GM12801 (cell line): ENCODE data around the gene GSTO1.

ENCODE experiments used
- CTCF ChIP-seq: IDR thresholded peaks from one replicate; pipeline ENCODE4 v1.5.1; 2011; ENCODE audit warnings: control low read depth; ENCODE audit not compliant: insufficient read length; ENCODE audit errors: extremely low read depth

Gene GSTO1

GRCh38 chr10:104230490-104230889, 24.2 kb upstream of the GSTO1 start:
- TF ChIP-seq CTCF = no peak

DNA sequence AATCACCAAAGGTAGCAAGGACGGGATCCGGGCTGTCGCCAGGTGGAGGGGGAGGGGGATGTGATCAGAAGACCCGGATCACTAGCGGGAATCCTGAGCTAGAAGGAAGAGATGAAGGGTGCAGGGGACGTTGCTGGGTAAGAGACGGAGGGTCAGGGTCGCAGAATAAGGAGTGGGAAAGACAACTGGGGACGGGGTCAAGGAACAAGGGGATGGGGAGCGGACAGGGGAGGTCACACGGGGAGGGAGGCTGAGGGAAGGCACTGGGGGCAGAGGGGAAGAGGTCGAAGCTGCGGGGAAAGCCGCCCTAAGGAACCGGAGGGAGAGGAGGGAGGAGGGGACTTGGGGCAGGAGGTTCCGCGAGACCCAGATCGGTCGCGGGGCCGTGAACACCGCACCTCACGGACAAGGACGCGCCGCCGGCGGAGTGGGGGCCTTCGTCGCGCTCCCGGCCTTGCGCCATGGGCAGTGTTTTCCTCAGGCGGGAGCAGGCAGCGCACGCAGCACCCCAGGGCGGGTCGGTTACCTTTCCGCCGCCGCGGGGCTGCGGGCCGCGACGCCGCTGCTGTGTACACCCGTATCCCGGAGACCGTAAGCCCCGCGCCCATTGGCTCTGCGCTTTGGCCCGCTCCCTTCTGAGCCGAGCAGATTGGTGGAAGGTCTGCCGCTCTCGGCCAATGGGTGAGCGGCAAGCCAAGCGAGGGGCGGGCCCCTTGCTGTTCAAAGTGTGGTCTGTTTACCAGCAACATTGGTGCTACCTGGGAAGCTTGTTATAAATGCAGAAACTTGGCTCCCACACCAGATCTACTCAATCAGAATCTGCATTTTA, 22.7 kb upstream of the GSTO1 start, which contains the start of gene CFAP43:
CFAP43 (minus strand) TSS at position 581 of the 829 bp plus-strand sequence; CDS start at position 463, 118 bp downstream.
- TF ChIP-seq CTCF = no peak

DNA sequence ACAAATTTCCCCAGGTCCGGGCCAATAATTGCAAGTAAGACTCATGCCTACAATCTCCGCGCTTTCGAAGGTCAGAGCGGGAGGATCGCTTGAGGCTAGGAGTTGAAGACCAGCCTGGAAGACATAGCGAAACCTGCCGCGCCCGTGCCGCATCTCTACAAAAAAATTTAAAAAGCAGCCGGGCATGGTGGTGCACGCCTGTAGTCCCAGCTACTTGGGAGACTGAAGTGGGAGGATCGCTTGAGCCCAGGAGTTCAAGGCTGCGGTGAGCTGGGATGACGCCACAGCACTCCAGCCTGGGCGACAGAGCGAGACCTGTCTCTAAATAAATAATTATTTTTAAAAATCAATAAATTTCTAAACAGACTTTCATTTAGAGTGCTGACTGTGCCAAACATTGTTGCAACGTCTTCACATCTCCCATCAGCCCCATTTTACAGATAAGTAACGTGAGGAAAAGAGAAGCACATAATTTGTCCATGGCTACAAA, 22.0 kb upstream of the GSTO1 start:
- no peak for TF ChIP-seq CTCF

- no peak for TF ChIP-seq CTCF
Observed at GRCh38 chr10:104233817-104234216, 20.9 kb upstream of the GSTO1 start.

GRCh38 chr10:104234934-104235333, 19.8 kb upstream of the GSTO1 start:
- no peak for TF ChIP-seq CTCF

GRCh38 chr10:104235801-104236200, 18.9 kb upstream of the GSTO1 start:
- no peak for TF ChIP-seq CTCF

- no peak for TF ChIP-seq CTCF
Observed at GRCh38 chr10:104240078-104240477, 14.6 kb upstream of the GSTO1 start.
